H1 (cell line): ENCODE data around the gene DNAJB6.

ENCODE experiments used
- CEBPB ChIP-seq: IDR thresholded peaks from 2 replicates; pipeline ENCODE4 v1.6.1; 2012; ENCODE audit warnings: low read depth, low read length
- CREB1 ChIP-seq: IDR thresholded peaks from 2 replicates; pipeline ENCODE4 v1.6.1; 2012; ENCODE audit warnings: inconsistent platforms
- EGR1 ChIP-seq: IDR thresholded peaks from 2 replicates; pipeline ENCODE4 v1.6.1; 2011; ENCODE audit warnings: low read depth, low read length, borderline replicate concordance
- EP300 ChIP-seq, 2 experiments: IDR thresholded peaks; 1 replicate in 1 of 2; 2 replicates in 1 of 2; pipeline ENCODE4 v1.6.1; 2011 to 2012; ENCODE audit warnings: low read depth in 2 of 2, low read length in 2 of 2, mild to moderate bottlenecking in 2 of 2, borderline replicate concordance in 1 of 2, inconsistent platforms in 1 of 2, moderate library complexity in 1 of 2
- KDM1A ChIP-seq: fragments of 200-600, 300-600 bp; sonication (generic); IDR thresholded peaks from 2 replicates; pipeline ENCODE4 v1.7.1; 2016; ENCODE audit warnings: mild to moderate bottlenecking, low read length, borderline replicate concordance
- PHF8 ChIP-seq: fragments of 200-600 bp; sonication (generic); conservative IDR thresholded peaks from 2 replicates; pipeline ENCODE4 v1.7.1; 2012; ENCODE audit warnings: low read depth, mild to moderate bottlenecking, inconsistent platforms, low read length, moderate library complexity
- ZNF274 ChIP-seq: IDR thresholded peaks from 2 replicates; pipeline ENCODE4 v1.7.0; 2012; ENCODE audit warnings: low read length, borderline replicate concordance; ENCODE audit errors: extremely low read depth
- TF ChIP-seq, protein P1 (sequence below), 3 experiments: IDR thresholded peaks; 1 replicate in 2 of 3; 2 replicates in 1 of 3; pipeline versions ENCODE4 v1.5.1 to v1.6.1; 2011; ENCODE audit warnings: low read length in 3 of 3, mild to moderate bottlenecking in 3 of 3, inconsistent platforms in 2 of 3, low read depth in 1 of 3, moderate library complexity in 1 of 3; ENCODE audit not compliant: insufficient read depth in 1 of 3; ENCODE audit errors: control extremely low read depth in 1 of 3
- TF ChIP-seq, protein P2 (sequence below): IDR thresholded peaks from 2 replicates; pipeline ENCODE4 v1.6.1; 2011; ENCODE audit warnings: low read depth, mild to moderate bottlenecking, low read length; ENCODE audit not compliant: insufficient read depth

- TF ChIP-seq, protein P1, sequence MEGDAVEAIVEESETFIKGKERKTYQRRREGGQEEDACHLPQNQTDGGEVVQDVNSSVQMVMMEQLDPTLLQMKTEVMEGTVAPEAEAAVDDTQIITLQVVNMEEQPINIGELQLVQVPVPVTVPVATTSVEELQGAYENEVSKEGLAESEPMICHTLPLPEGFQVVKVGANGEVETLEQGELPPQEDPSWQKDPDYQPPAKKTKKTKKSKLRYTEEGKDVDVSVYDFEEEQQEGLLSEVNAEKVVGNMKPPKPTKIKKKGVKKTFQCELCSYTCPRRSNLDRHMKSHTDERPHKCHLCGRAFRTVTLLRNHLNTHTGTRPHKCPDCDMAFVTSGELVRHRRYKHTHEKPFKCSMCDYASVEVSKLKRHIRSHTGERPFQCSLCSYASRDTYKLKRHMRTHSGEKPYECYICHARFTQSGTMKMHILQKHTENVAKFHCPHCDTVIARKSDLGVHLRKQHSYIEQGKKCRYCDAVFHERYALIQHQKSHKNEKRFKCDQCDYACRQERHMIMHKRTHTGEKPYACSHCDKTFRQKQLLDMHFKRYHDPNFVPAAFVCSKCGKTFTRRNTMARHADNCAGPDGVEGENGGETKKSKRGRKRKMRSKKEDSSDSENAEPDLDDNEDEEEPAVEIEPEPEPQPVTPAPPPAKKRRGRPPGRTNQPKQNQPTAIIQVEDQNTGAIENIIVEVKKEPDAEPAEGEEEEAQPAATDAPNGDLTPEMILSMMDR (IDR thresholded peaks at IDR 0.05; ENCODE audit: control extremely low read depth in 1 of 3, insufficient read depth in 1 of 3, low read depth in 1 of 3, low read length in 3 of 3), result no peak
- no peak for TF ChIP-seq PHF8
- TF ChIP-seq, protein P2, sequence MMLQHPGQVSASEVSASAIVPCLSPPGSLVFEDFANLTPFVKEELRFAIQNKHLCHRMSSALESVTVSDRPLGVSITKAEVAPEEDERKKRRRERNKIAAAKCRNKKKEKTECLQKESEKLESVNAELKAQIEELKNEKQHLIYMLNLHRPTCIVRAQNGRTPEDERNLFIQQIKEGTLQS, result no peak
- no peak for TF ChIP-seq CREB1
- TF ChIP-seq KDM1A, result no peak
- TF ChIP-seq CEBPB, result no peak
- TF ChIP-seq ZNF274, result no peak
- no peak for TF ChIP-seq EGR1
- no peak for TF ChIP-seq EP300 (IDR thresholded peaks at IDR 0.05; ENCODE audit: borderline replicate concordance in 1 of 2, low read depth in 2 of 2, low read length in 2 of 2)
Measured at GRCh38 chr7:157412491-157413180, 75.8 kb downstream of the DNAJB6 start.
